HG02588 (cell line): ENCODE measurements around the gene ITGAX.

Source experiments
- ATAC-seq: cut with Tn5 transposase; IDR thresholded peaks from one replicate; pipeline ENCODE4 v1.9.1; 2021; ENCODE audit warnings: mild to moderate bottlenecking, moderate library complexity; ENCODE audit not compliant: unreplicated experiment

Gene ITGAX

GRCh38 chr16:31347445-31347844, 7.5 kb upstream of the ITGAX start:
- ATAC-seq, result no peak

- no peak for ATAC-seq
Measured at GRCh38 chr16:31348579-31348978, 6.4 kb upstream of the ITGAX start.

- ATAC-seq, result no peak
Measured at GRCh38 chr16:31350275-31351005, 4.5 kb upstream of the ITGAX start.

- no peak for ATAC-seq
Measured at GRCh38 chr16:31351246-31351941, 3.6 kb upstream of the ITGAX start.

GRCh38 chr16:31351942-31352325, 3.0 kb upstream of the ITGAX start:
- no peak for ATAC-seq

- no peak for ATAC-seq
Measured at GRCh38 chr16:31352376-31353115, 2.4 kb upstream of the ITGAX start.

GRCh38 chr16:31355431-31356100, 590 bp downstream of the ITGAX start:
- ATAC-seq, result no peak

- no peak for ATAC-seq
Measured at GRCh38 chr16:31356566-31357323, 1.8 kb downstream of the ITGAX start.

GRCh38 chr16:31357324-31358109, 2.5 kb downstream of the ITGAX start:
- ATAC-seq, result no peak

- no peak for ATAC-seq
Measured at GRCh38 chr16:31360251-31360650, 5.3 kb downstream of the ITGAX start.

- no peak for ATAC-seq
Measured at GRCh38 chr16:31361201-31362110, 6.5 kb downstream of the ITGAX start.

- ATAC-seq, result no peak
Measured at GRCh38 chr16:31362476-31363405, 7.8 kb downstream of the ITGAX start.

- no peak for ATAC-seq
Measured at GRCh38 chr16:31363721-31364120, 8.7 kb downstream of the ITGAX start.

GRCh38 chr16:31364421-31364820, 9.4 kb downstream of the ITGAX start:
- no peak for ATAC-seq

GRCh38 chr16:31365131-31365865, 10.3 kb downstream of the ITGAX start:
- ATAC-seq, result no peak

GRCh38 chr16:31367853-31368252, 12.9 kb downstream of the ITGAX start:
- ATAC-seq, result no peak

- no peak for ATAC-seq
Measured at GRCh38 chr16:31371008-31371407, 16.0 kb downstream of the ITGAX start.
